Liver (tissue), 9 donors: ENCODE results near the gene PDIA4. TPM values are rescaled to one million over a fixed set of nuclear protein-coding genes. Genes with fewer than 3 reads are reported as not detected.

Source experiments
- DNase-seq: peaks from one replicate; pipeline ENCODE4 v3.0.0-alpha.2; 2017; ENCODE audit warnings: low spot score
- H3K27ac ChIP-seq, 2 donors: one replicate each; pipeline ENCODE4 v1.7.0; 2013; ENCODE audit warnings: inconsistent platforms in 2 of 2, low read length in 2 of 2, control low read depth in 1 of 2, low read depth in 1 of 2, mild to moderate bottlenecking in 1 of 2
- H3K27me3 ChIP-seq, 4 donors: one replicate each; pipeline versions ENCODE4 v1.6.1 to v1.7.0; 2013; ENCODE audit warnings: low read length in 3 of 4, inconsistent platforms in 1 of 4, mild to moderate bottlenecking in 1 of 4, moderate library complexity in 1 of 4; ENCODE audit not compliant: control insufficient read depth in 4 of 4, insufficient read depth in 4 of 4
- H3K36me3 ChIP-seq, 4 donors: one replicate each; pipeline versions ENCODE4 v1.6.1 to v1.7.0; 2013; ENCODE audit warnings: low read length in 3 of 4, mild to moderate bottlenecking in 3 of 4, low read depth in 1 of 4, moderate library complexity in 1 of 4; ENCODE audit not compliant: control insufficient read depth in 4 of 4, insufficient read depth in 3 of 4
- H3K4me1 ChIP-seq, 4 donors: one replicate each; pipeline versions ENCODE4 v1.6.1 to v1.7.0; 2013; ENCODE audit warnings: low read length in 3 of 4, mild to moderate bottlenecking in 3 of 4, moderate library complexity in 1 of 4; ENCODE audit not compliant: control insufficient read depth in 4 of 4, insufficient read depth in 4 of 4
- H3K4me3 ChIP-seq, 3 donors: one replicate each; pipeline versions ENCODE4 v1.6.1 to v1.7.0; 2013; ENCODE audit warnings: low read length in 3 of 3, control low read depth in 1 of 3, low read depth in 1 of 3, mild to moderate bottlenecking in 1 of 3
- H3K9ac ChIP-seq, 2 donors: one replicate each; pipeline ENCODE4 v1.7.0; 2013; ENCODE audit warnings: low read length in 2 of 2, mild to moderate bottlenecking in 2 of 2, moderate library complexity in 2 of 2, control low read depth in 1 of 2, low read depth in 1 of 2
- H3K9me3 ChIP-seq, 4 donors: one replicate each; pipeline versions ENCODE4 v1.6.1 to v1.7.0; 2013; ENCODE audit warnings: low read length in 3 of 4; ENCODE audit not compliant: control insufficient read depth in 4 of 4
- ATF3 ChIP-seq: IDR thresholded peaks from 2 replicates; pipeline ENCODE4 v1.6.1; 2016; ENCODE audit warnings: antibody characterized with exemption
- EGR1 ChIP-seq, 2 donors: IDR thresholded peaks; 2 replicates each; pipeline ENCODE4 v1.6.1; 2016 to 2018; ENCODE audit warnings: antibody characterized with exemption in 2 of 2, low read depth in 2 of 2
- FOXA1 ChIP-seq: IDR thresholded peaks from 2 replicates; pipeline ENCODE4 v1.6.1; 2016; ENCODE audit warnings: antibody characterized with exemption
- FOXA2 ChIP-seq: IDR thresholded peaks from 2 replicates; pipeline ENCODE4 v1.6.1; 2016; ENCODE audit warnings: antibody characterized with exemption
- GABPA ChIP-seq, 2 donors: IDR thresholded peaks in 1 of 2; conservative IDR thresholded peaks in 1 of 2; 2 replicates each; pipeline ENCODE4 v1.6.1; 2016; ENCODE audit warnings: antibody characterized with exemption in 2 of 2, mild to moderate bottlenecking in 1 of 2, moderate library complexity in 1 of 2
- HNF4A ChIP-seq, 2 donors: conservative IDR thresholded peaks; 2 replicates each; pipeline ENCODE4 v1.6.1; 2016; ENCODE audit warnings: antibody characterized with exemption in 2 of 2, mild to moderate bottlenecking in 2 of 2
- HNF4G ChIP-seq: IDR thresholded peaks from 2 replicates; pipeline ENCODE4 v1.6.1; 2016; ENCODE audit warnings: antibody characterized with exemption
- JUND ChIP-seq, 2 donors: IDR thresholded peaks; 2 replicates each; pipeline ENCODE4 v1.6.1; 2016; ENCODE audit warnings: antibody characterized with exemption in 2 of 2
- MAX ChIP-seq: IDR thresholded peaks from 2 replicates; pipeline ENCODE4 v1.6.1; 2016; ENCODE audit warnings: antibody characterized with exemption
- NR2F2 ChIP-seq: IDR thresholded peaks from 2 replicates; pipeline ENCODE4 v1.6.1; 2016; ENCODE audit warnings: antibody characterized with exemption
- RAD21 ChIP-seq, 2 donors: IDR thresholded peaks; 2 replicates each; pipeline ENCODE4 v1.6.1; 2016; ENCODE audit warnings: antibody characterized with exemption in 2 of 2, mild to moderate bottlenecking in 2 of 2
- RXRA ChIP-seq, 2 donors: IDR thresholded peaks; 2 replicates each; pipeline ENCODE4 v1.6.1; 2017 to 2018; ENCODE audit warnings: antibody characterized with exemption in 2 of 2, mild to moderate bottlenecking in 1 of 2
- SP1 ChIP-seq: IDR thresholded peaks from 2 replicates; pipeline ENCODE4 v1.6.1; 2018; ENCODE audit warnings: antibody characterized with exemption, mild to moderate bottlenecking
- TAF1 ChIP-seq: conservative IDR thresholded peaks from 2 replicates; pipeline ENCODE4 v1.6.1; 2016; ENCODE audit warnings: antibody characterized with exemption, mild to moderate bottlenecking
- YY1 ChIP-seq: IDR thresholded peaks from 2 replicates; pipeline ENCODE4 v1.6.1; 2016; ENCODE audit warnings: antibody characterized with exemption, mild to moderate bottlenecking
- ZBTB33 ChIP-seq: IDR thresholded peaks from 2 replicates; pipeline ENCODE4 v1.6.1; 2016; ENCODE audit warnings: antibody characterized with exemption
- WGBS: extraction: QIAGEN DNeasy Blood & Tissue Kit; methylation state at CpG from one replicate; pipeline ENCODE4 v1.1.7; 2013; 5-methylcytosine and 5-hydroxymethylcytosine counted together
- polyA plus RNA-seq, 2 donors: library from polyadenylated mRNA; stranded (reverse) in 1 of 2; unstranded in 1 of 2; fragments of 200-250 nt in 1 of 2; fragments of >200 nt in 1 of 2; fragmentation: Nextera tagmentation in 1 of 2; extraction: Ambion mirVana in 1 of 2; gene quantifications; one replicate each; pipeline versions ENCODE4 v1.2.1 to v1.2.3, GENCODE V29; 2013 to 2015
- total RNA-seq, 2 donors: library from RNA; depleted of rRNA; stranded (reverse); fragments of >200 nt; gene quantifications; one replicate each; pipeline ENCODE4 v1.2.3, GENCODE V29; 2014
- TF ChIP-seq, protein P1 (sequence below): fragments of 150-350 bp; IDR thresholded peaks from 2 replicates; pipeline ENCODE4 v1.5.1; 2017; ENCODE audit warnings: improper control_type of control experiment, low read depth, low read length; ENCODE audit not compliant: missing input control
- TF ChIP-seq, protein P2 (sequence below): IDR thresholded peaks from 2 replicates; pipeline ENCODE4 v1.6.1; 2016; ENCODE audit warnings: antibody characterized with exemption, mild to moderate bottlenecking
- donor health status: healthy.
- donor health status: healthy.
- donor health status: healthy.
- donor health status: healthy.
- donor health status: healthy.

Gene PDIA4
- total and polyA plus RNA-seq, 4 donors = 133 to 502 (median 233) TPM

- H3K4me3 ChIP-seq = no peak overlapping the region
- DNase-seq = no peak
Measured at GRCh38 chr7:149011491-149011890, 16.8 kb downstream of the PDIA4 start.

More at GRCh38 chr7:149011491-149011890, 16.8 kb downstream of the PDIA4 start:
- TF ChIP-seq MAX (no peak), ZBTB33 (no peak), RAD21 (IDR thresholded peaks at IDR 0.05) (no peak), TAF1 (no peak), FOXA2 (no peak), RXRA (IDR thresholded peaks at IDR 0.05) (no peak), ATF3 (no peak), NR2F2 (no peak), SP1 (no peak), EGR1 (IDR thresholded peaks at IDR 0.05; ENCODE audit: low read depth in 2 of 2) (no peak), HNF4A (conservative IDR thresholded peaks at IDR 0.05) (no peak), YY1 (no peak), GABPA (IDR thresholded peaks at IDR 0.05 in 1 of 2, conservative IDR thresholded peaks at IDR 0.05 in 1 of 2) (no peak), JUND (IDR thresholded peaks at IDR 0.05) (no peak), HNF4G (no peak), FOXA1 (no peak)
- TF ChIP-seq, protein P1, sequence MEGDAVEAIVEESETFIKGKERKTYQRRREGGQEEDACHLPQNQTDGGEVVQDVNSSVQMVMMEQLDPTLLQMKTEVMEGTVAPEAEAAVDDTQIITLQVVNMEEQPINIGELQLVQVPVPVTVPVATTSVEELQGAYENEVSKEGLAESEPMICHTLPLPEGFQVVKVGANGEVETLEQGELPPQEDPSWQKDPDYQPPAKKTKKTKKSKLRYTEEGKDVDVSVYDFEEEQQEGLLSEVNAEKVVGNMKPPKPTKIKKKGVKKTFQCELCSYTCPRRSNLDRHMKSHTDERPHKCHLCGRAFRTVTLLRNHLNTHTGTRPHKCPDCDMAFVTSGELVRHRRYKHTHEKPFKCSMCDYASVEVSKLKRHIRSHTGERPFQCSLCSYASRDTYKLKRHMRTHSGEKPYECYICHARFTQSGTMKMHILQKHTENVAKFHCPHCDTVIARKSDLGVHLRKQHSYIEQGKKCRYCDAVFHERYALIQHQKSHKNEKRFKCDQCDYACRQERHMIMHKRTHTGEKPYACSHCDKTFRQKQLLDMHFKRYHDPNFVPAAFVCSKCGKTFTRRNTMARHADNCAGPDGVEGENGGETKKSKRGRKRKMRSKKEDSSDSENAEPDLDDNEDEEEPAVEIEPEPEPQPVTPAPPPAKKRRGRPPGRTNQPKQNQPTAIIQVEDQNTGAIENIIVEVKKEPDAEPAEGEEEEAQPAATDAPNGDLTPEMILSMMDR = no peak
- TF ChIP-seq, protein P2, sequence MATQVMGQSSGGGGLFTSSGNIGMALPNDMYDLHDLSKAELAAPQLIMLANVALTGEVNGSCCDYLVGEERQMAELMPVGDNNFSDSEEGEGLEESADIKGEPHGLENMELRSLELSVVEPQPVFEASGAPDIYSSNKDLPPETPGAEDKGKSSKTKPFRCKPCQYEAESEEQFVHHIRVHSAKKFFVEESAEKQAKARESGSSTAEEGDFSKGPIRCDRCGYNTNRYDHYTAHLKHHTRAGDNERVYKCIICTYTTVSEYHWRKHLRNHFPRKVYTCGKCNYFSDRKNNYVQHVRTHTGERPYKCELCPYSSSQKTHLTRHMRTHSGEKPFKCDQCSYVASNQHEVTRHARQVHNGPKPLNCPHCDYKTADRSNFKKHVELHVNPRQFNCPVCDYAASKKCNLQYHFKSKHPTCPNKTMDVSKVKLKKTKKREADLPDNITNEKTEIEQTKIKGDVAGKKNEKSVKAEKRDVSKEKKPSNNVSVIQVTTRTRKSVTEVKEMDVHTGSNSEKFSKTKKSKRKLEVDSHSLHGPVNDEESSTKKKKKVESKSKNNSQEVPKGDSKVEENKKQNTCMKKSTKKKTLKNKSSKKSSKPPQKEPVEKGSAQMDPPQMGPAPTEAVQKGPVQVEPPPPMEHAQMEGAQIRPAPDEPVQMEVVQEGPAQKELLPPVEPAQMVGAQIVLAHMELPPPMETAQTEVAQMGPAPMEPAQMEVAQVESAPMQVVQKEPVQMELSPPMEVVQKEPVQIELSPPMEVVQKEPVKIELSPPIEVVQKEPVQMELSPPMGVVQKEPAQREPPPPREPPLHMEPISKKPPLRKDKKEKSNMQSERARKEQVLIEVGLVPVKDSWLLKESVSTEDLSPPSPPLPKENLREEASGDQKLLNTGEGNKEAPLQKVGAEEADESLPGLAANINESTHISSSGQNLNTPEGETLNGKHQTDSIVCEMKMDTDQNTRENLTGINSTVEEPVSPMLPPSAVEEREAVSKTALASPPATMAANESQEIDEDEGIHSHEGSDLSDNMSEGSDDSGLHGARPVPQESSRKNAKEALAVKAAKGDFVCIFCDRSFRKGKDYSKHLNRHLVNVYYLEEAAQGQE = no peak
- no peaks in the 10 kb centered on the region for H3K4me1 ChIP-seq
- H3K36me3 ChIP-seq = peaks cover 39 to 92% (median 72%) of the 10 kb centered on the region in 4 donors
- H3K27ac ChIP-seq = no peak overlapping the region
- no peak overlapping the region for H3K9ac ChIP-seq
- H3K27me3 ChIP-seq = no peaks in the 10 kb centered on the region
- 97% methylated on average over 8 of the region's 8 CpGs for WGBS
- H3K9me3 ChIP-seq = no peaks in the 10 kb centered on the region
